Kidney (tissue), 22 donors: ENCODE results near the gene RIT1. TPM values are rescaled to one million over a fixed set of nuclear protein-coding genes. Genes with fewer than 3 reads are reported as not detected.
A peak's percentile ranks its signal among the peaks of the same experiment; 100 is the strongest.

ENCODE experiments used
- DNase-seq, 5 donors: peaks; one replicate each; pipeline ENCODE4 v3.0.0-alpha.2; 2013 to 2020
- FAIRE-seq: peaks from 2 replicates; lab custom pipeline; 2012; peaks lifted over from hg19 to GRCh38; lab: Jason Lieb, UNC
- H3K27ac ChIP-seq, 2 donors: one replicate each; pipeline ENCODE4 v1.7.0; 2013; ENCODE audit warnings: low read depth in 2 of 2, low read length in 2 of 2, inconsistent platforms in 1 of 2
- H3K27me3 ChIP-seq: one replicate; pipeline ENCODE4 v1.7.1; 2013; ENCODE audit warnings: low read length, inconsistent platforms; ENCODE audit not compliant: control insufficient read depth, insufficient read depth
- H3K36me3 ChIP-seq, 3 donors: one replicate each; pipeline versions ENCODE4 v1.7.0 to v1.7.1; 2013; ENCODE audit warnings: low read length in 3 of 3, control low read depth in 1 of 3, inconsistent platforms in 1 of 3; ENCODE audit not compliant: insufficient read depth in 3 of 3, control insufficient read depth in 2 of 3
- H3K4me1 ChIP-seq, 3 donors: one replicate each; pipeline versions ENCODE4 v1.7.0 to v1.7.1; 2013; ENCODE audit warnings: low read length in 3 of 3, inconsistent platforms in 1 of 3, low read depth in 1 of 3; ENCODE audit not compliant: control insufficient read depth in 2 of 3, insufficient read depth in 2 of 3
- H3K4me3 ChIP-seq, 3 donors: one replicate each; pipeline versions ENCODE4 v1.7.0 to v1.8.1; 2013; ENCODE audit warnings: low read length in 3 of 3, control low read depth in 1 of 3, inconsistent platforms in 1 of 3
- H3K9ac ChIP-seq, 3 donors: one replicate each; pipeline versions ENCODE4 v1.7.0 to v1.7.1; 2013; ENCODE audit warnings: low read length in 3 of 3, control low read depth in 1 of 3, inconsistent platforms in 1 of 3
- H3K9me3 ChIP-seq, 3 donors: one replicate each; pipeline versions ENCODE4 v1.7.0 to v1.7.1; 2013; ENCODE audit warnings: low read length in 3 of 3, control low read depth in 1 of 3, inconsistent platforms in 1 of 3; ENCODE audit not compliant: control insufficient read depth in 2 of 3, insufficient read depth in 1 of 3
- CTCF ChIP-seq: IDR thresholded peaks from 3 replicates; pipeline ENCODE4 v1.5.1; 2012; ENCODE audit warnings: mild to moderate bottlenecking, moderate library complexity, borderline replicate concordance; ENCODE audit not compliant: insufficient read depth; ENCODE audit errors: extremely low read depth
- intact Hi-C: fragments of 100-400 bp; cut with DNase I; formaldehyde crosslinking; loops from one replicate; pipeline ENCODE4 v1.11.1; 2022
- long read RNA-seq, 10 donors: library from polyadenylated mRNA in 1 of 10; unstranded in 1 of 10; transcript quantifications; one replicate each; pipeline ENCODE4 v2.0.0 and lab custom pipeline, GENCODE V29; 2021 to 2026
- polyA plus RNA-seq: library from polyadenylated mRNA; stranded (reverse); fragments of 350-450 nt; fragmentation: Illumina TruSeq; extraction: RNeasy Lipid Tissue Mini Kit (QIAGEN cat#74804); gene quantifications from one replicate; pipeline ENCODE4 v1.2.3, GENCODE V29; 2014; ENCODE audit warnings: low read depth, low replicate concordance; ENCODE audit not compliant: insufficient read depth
- total RNA-seq: library from RNA; stranded (reverse); fragmentation: NEBNext Ultra II Directional; extraction: Animal tissue kit (Norgen Biotek cat#: 25700); gene quantifications from one replicate; pipeline ENCODE4 v1.2.1, GENCODE V29; 2021
- donor health status: control.
- donor health status: control.
- donor health status: control.
- donor health status: control.
- donor health status: control.
- donor health status: DM: yes; HTN: yes; CAD: no.
- donor health status: Normal renal cell carcinoma (clear cell type).

RIT1 gene
- total RNA-seq, result 40.8 TPM
- polyA plus RNA-seq, result 33.2 TPM
- long read RNA-seq, donor 1, transcript RIT1-202 (6 exons, 3,445 nt), result major isoform, 10 of 12 reads
- long read RNA-seq, donor 1, partial matches to known transcripts, result 0 of 12 reads
- long read RNA-seq, donor 1, other reads (novel, unspliced or antisense), result 0 of 12 reads
- long read RNA-seq, donor 2, transcript RIT1-202 (6 exons, 3,445 nt), result major isoform, 9 of 11 reads
- long read RNA-seq, donor 2, partial matches to known transcripts, result 0 of 11 reads
- long read RNA-seq, donor 2, other reads (novel, unspliced or antisense), result 0 of 11 reads
- long read RNA-seq, donor 3, transcript RIT1-206 (5 exons, 574 nt), result minor isoform, 9 of 21 reads
- long read RNA-seq, donor 3, transcript RIT1-202 (6 exons, 3,445 nt), result major isoform, 12 of 21 reads
- long read RNA-seq, donor 3, partial matches to known transcripts, result 0 of 21 reads
- long read RNA-seq, donor 3, other reads (novel, unspliced or antisense), result 0 of 21 reads
- long read RNA-seq, donor 4, transcript RIT1-202 (6 exons, 3,445 nt), result major isoform, 16 of 19 reads
- long read RNA-seq, donor 4, partial matches to known transcripts, result 0 of 19 reads
- long read RNA-seq, donor 4, other reads (novel, unspliced or antisense), result 0 of 19 reads
- long read RNA-seq, donor 5, partial matches to known transcripts, result 0 of 3 reads
- long read RNA-seq, donor 5, other reads (novel, unspliced or antisense), result 0 of 3 reads
- long read RNA-seq, donor 6, transcript RIT1-202 (6 exons, 3,445 nt), result major isoform, 24 of 30 reads
- long read RNA-seq, donor 6, transcript RIT1-206 (5 exons, 574 nt), result minor isoform, 5 of 30 reads
- long read RNA-seq, donor 6, partial matches to known transcripts, result 0 of 30 reads
- long read RNA-seq, donor 6, other reads (novel, unspliced or antisense), result 0 of 30 reads
- long read RNA-seq, donor 7, partial matches to known transcripts, result 0 of 4 reads
- long read RNA-seq, donor 7, other reads (novel, unspliced or antisense), result 0 of 4 reads
- long read RNA-seq, donor 8, transcript RIT1-202 (6 exons, 3,445 nt), result major isoform, 11 of 13 reads
- long read RNA-seq, donor 8, partial matches to known transcripts, result 0 of 13 reads
- long read RNA-seq, donor 8, other reads (novel, unspliced or antisense), result 0 of 13 reads
- long read RNA-seq, donor 9, transcript RIT1-202 (6 exons, 3,445 nt), result major isoform, 7 of 10 reads
- long read RNA-seq, donor 9, partial matches to known transcripts, result 0 of 10 reads
- long read RNA-seq, donor 9, other reads (novel, unspliced or antisense), result 0 of 10 reads
- long read RNA-seq, donor 10, transcript RIT1-202 (6 exons, 3,445 nt), result major isoform, 11 of 13 reads
- long read RNA-seq, donor 10, partial matches to known transcripts, result 0 of 13 reads
- long read RNA-seq, donor 10, other reads (novel, unspliced or antisense), result 0 of 13 reads

- Histone ChIP-seq H3K9me3 (no peaks in the 10 kb centered on the region), H3K27me3 (no peaks in the 10 kb centered on the region), H3K27ac (peak within 1 kb of the TSS; percentile 81 to 90), H3K4me1 (peaks cover 0 to 7% (median 0%) of the 10 kb centered on the region in 3 donors), H3K36me3 (peaks cover 5 to 26% (median 18%) of the 10 kb centered on the region in 3 donors), H3K9ac (peak within 1 kb of the TSS; percentile 85 to 98 (median 90)), H3K4me3 (peak within 1 kb of the TSS; percentile 75 to 94 (median 92))
- no peak for TF ChIP-seq CTCF
- DNase-seq, result peak; percentile 87 to 96 (median 92)
- intact Hi-C loops, result no loop called here
- no peak for FAIRE-seq
Measured at GRCh38 chr1:155911156-155912055, at the start of gene RIT1. TSS of gene RIT1 (minus strand) at chr1:155911349. CDS start at chr1:155910761, 588 bp downstream.

GRCh38 chr1:155960081-155960745 is 49.1 kb upstream of the RIT1 start:
- no peak for TF ChIP-seq CTCF
- Histone ChIP-seq H3K9ac (no peak overlapping the region), H3K9me3 (no peaks in the 10 kb centered on the region), H3K36me3 (peaks cover 10 to 27% (median 19%) of the 10 kb centered on the region in 3 donors), H3K4me3 (no peak overlapping the region), H3K27me3 (no peaks in the 10 kb centered on the region), H3K4me1 (peaks cover 0 to 5% (median 0%) of the 10 kb centered on the region in 3 donors), H3K27ac (no peak overlapping the region)
- intact Hi-C loops, result no loop called here
- DNase-seq (no peak), FAIRE-seq (no peak)
